SK-N-SH treated with all-trans-retinoic acid at 6 μM for 48 hours (cell line): ENCODE measurements around the gene PTGES.

ENCODE experiments used
- ESRRG ChIP-seq: fragments of 250-450 bp; sonication (Bioruptor Pico); IDR thresholded peaks from 2 replicates; pipeline ENCODE4 v1.6.1; 2021; ENCODE audit warnings: mild to moderate bottlenecking
- ISL1 ChIP-seq: fragments of 250-450 bp; sonication (Bioruptor Pico); IDR thresholded peaks from 2 replicates; pipeline ENCODE4 v2.1.2; 2022; ENCODE audit warnings: mild to moderate bottlenecking, moderate library complexity
- PATZ1 ChIP-seq: fragments of 250-450 bp; sonication (Bioruptor Pico); IDR thresholded peaks from 2 replicates; pipeline ENCODE4 v1.8.0; 2020; ENCODE audit warnings: mild to moderate bottlenecking, moderate library complexity, borderline replicate concordance
- SNAI2 ChIP-seq: fragments of 250-450 bp; sonication (Bioruptor Pico); IDR thresholded peaks from 2 replicates; pipeline ENCODE4 v1.5.0; 2020; ENCODE audit warnings: mild to moderate bottlenecking, moderate library complexity
- ZFP3 ChIP-seq: fragments of 250-450 bp; sonication (Bioruptor Pico); IDR thresholded peaks from 2 replicates; pipeline ENCODE4 v1.5.0; 2020; ENCODE audit warnings: mild to moderate bottlenecking, moderate library complexity
- ZFP30 ChIP-seq: fragments of 450-650 bp; formaldehyde crosslinking; IDR thresholded peaks from 2 replicates; pipeline ENCODE4 v1.5.0; 2022; ENCODE audit warnings: mild to moderate bottlenecking, moderate library complexity
- ZNF8 ChIP-seq: fragments of 450-650 bp; formaldehyde crosslinking; IDR thresholded peaks from 2 replicates; pipeline ENCODE4 v1.5.0; 2020; ENCODE audit warnings: mild to moderate bottlenecking, moderate library complexity

DNA sequence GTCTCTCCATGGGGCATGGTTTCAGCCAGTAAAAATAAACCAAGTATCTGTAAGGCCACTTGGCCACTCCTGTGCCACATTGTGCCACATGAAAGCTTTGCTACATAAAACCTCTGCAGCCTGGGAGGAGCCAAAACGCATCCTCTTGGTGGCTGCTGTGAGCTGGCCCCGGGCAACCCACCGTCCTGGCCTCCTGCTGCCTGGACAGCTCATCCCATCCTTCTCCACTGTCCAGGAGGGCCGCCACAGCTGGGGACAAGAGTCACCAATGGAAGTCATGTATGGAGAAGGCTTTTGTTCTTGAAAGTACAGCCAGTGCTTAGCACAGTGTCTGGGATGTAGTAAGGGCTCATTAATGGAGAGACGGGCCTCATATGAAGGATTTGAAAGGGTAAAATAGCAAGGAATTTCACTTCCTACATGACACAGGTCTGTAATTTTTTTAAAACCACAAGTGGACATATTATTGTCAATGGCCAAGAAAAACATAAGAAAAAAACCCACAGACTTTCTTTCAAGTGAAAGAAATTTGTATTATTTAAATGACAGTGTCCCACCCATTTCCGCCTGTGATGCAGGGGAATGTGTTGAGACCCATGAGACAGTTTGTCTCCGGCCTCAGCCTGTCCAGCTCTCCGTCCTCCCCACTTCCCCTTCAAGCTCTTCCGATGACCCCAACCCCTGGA lies 6.6 kb downstream of the PTGES start:
- TF ChIP-seq ISL1 (CRISPR knock-in tag) (no peak), ESRRG (CRISPR knock-in tag) (no peak), ZFP30 (CRISPR knock-in tag) (no peak), ZFP3 (CRISPR knock-in tag) (no peak), SNAI2 (CRISPR knock-in tag) (no peak), ZNF8 (no peak), PATZ1 (CRISPR knock-in tag) (no peak)
